Fibroblast of mammary gland (primary cell): ENCODE measurements around the gene RTL10.

Experiments used
- DNase-seq: peaks from one replicate; pipeline ENCODE4 v3.0.0-alpha.2; 2010; ENCODE audit warnings: low read depth
- H3K4me3 ChIP-seq: 2 replicates; pipeline ENCODE4 v1.5.1; 2011; ENCODE audit warnings: low read depth, mild to moderate bottlenecking, low read length, moderate library complexity; ENCODE audit not compliant: control insufficient read depth
- TF ChIP-seq, protein P1 (sequence below): conservative IDR thresholded peaks from 2 replicates; pipeline ENCODE4 v1.5.1; 2011; ENCODE audit warnings: low read depth, low read length, inconsistent platforms; ENCODE audit not compliant: control insufficient read depth, insufficient read depth

RTL10 gene

DNA sequence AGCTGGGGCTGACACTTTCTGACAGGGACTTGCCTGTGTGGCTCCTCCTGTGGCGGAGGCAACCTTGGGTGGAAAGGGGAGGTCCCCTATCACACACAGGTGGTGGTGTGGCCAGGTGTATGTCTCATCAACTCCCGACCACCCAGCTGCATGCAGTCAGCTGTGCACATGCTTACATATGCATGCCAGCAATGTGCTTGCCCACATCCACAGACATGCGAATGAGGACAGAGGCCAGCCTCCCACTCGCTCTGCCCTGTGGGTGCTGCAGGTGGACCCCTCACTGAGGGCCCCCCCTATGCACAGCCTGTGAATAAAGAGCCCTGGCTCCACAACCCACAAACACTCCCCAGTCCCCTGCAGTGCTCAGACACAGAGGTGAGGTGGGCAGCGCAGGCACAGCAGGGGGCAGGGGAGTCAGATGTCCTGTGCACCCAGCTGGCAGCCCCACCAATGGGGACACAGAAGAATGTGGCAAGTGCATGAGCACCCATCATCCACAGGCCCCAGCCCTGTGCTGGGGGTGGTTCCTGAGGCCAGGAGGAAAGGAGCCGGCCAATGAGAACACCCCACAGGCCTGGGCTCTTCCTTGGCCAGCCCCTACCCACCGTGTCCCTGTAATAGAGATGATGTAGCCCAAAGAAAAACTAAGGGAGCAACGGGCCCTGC, 9.5 kb downstream of the RTL10 start:
- H3K4me3 ChIP-seq = no peak overlapping the region
- TF ChIP-seq, protein P1, sequence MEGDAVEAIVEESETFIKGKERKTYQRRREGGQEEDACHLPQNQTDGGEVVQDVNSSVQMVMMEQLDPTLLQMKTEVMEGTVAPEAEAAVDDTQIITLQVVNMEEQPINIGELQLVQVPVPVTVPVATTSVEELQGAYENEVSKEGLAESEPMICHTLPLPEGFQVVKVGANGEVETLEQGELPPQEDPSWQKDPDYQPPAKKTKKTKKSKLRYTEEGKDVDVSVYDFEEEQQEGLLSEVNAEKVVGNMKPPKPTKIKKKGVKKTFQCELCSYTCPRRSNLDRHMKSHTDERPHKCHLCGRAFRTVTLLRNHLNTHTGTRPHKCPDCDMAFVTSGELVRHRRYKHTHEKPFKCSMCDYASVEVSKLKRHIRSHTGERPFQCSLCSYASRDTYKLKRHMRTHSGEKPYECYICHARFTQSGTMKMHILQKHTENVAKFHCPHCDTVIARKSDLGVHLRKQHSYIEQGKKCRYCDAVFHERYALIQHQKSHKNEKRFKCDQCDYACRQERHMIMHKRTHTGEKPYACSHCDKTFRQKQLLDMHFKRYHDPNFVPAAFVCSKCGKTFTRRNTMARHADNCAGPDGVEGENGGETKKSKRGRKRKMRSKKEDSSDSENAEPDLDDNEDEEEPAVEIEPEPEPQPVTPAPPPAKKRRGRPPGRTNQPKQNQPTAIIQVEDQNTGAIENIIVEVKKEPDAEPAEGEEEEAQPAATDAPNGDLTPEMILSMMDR = no peak
- no peak for DNase-seq

DNA sequence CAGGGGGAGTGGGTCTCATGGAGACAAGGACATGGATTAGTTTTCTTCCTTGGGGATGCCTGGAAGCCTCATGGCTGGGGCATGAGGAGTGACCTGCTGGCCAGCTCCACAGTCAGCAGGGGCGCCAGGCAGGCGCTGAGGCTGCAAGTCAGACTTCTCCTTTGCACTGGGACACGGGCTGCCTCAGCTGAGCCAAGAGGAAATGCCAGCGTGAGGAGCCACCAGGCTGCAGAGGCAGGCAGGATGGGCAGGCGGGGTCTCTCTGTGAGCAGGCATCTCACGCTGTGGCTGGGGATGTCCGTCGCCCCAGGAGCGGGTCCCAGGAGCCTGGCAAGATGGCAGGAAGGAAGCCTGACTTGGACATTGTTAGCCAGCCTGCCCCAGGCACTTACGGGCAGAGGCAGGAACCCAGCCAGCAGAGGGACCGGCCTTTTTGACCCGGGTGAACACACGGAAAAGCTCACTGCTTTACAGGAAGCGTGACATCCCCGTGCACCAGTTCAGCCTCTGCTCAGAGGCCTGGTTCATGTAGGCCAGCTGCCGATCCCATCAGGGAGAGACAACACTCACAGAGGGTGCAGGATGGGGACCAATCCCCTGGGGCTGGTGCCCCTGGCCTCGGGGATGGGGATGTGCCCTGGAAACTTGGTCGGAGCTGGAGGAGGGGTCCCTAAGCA, 10.2 kb downstream of the RTL10 start:
- TF ChIP-seq, protein P1 = no peak
- no peak overlapping the region for H3K4me3 ChIP-seq
- DNase-seq = no peak

DNA sequence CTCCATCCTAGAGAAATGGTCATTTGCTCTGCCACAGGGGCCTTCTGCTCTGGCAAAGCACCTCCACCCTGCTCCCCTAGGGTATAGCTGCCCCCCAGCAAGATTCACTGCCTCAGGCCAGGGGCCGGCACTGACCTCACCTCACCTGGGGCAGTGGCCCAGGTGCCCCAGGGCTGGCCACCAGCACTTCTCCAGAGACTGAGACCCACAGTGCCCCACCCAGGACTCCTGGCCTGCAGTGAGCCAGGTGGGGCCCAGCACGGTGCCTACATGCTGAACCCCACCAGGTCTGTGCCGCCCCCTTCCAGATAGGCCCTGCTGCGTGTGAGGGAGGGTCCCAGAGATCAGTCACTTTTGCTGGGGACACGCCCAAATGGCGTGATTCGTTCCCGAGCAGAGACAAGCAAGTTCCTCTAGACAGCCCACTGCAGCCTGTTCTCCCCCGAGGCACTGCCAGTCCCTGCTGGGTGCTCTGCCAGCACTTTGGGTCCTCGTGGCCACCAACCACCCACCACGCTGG, 10.8 kb downstream of the RTL10 start:
- H3K4me3 ChIP-seq = no peak overlapping the region
- no peak for DNase-seq
- TF ChIP-seq, protein P1 = no peak

DNA sequence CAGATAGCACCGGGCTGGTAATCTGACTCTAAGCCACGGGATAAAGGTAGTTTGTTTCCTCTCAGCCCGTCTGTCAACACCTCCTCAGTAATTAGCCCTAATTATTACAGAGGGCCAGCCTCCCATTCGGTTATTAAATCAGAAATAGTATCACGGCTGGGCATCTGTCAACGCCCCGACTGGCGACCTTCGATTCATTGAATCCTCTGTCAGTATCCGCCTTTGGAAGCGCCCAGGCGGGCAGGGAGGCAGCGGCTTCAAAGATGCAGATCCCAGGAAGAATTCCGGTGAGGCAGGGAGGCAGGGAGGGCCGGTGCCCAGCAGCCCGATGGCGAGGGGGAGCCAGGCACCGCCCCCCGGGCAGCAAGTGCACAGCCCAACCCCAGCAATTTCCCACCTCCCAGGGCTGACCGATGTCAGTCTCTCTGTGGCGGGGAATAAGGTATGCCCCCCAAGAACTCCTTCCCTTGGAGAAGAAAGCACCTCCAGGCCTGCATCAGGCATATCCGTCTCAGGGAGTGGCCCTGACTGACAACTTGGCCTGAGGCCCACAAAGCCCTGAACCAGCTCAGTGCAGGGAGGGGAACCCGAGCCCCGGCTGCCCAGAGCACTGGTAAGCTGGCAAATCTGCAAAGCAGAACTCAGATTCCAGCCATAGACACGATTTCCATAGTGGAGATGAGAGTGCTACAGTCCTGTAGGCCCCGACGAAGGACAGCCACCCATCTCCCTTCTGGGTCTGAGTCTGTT, 11.4 kb downstream of the RTL10 start:
- H3K4me3 ChIP-seq = no peak overlapping the region
- TF ChIP-seq, protein P1 = no peak
- no peak for DNase-seq

DNA sequence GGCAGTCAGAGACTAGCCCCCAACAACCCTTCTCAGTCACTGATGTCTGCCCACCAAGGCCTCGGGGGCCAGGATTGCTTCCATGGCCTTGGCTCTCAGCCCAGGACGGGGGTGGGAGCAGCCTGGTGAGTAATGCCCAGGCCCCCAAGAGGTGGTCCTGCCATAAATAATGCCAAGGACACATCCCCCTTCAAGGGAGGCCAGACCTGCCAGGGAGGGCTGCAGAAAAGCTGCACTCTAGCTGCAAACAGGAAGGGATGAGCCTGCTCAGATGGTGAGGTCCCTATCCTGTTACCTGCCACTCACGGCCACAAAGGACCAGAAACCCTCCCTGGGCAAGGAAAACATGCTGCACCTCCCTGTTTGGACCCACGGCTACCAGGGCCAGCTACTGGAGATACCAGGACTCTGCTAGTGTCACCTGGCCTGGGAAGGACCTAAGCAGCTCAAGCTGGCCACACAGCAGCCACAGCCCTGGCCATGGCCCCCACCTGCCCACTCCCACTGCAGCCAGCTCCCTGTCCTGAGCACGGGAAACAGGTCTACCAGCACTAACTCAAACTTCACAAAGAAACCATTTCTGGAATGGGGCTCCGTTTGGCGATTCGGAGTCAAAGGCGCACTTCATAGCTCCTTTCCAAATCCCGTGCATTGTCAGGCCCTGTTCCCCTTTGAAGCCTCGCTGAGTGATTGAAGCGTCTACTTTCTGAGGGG, 12.1 kb downstream of the RTL10 start:
- H3K4me3 ChIP-seq = no peak overlapping the region
- TF ChIP-seq, protein P1 = no peak
- DNase-seq = no peak
